GM12874 (cell line): ENCODE measurements around the gene CHCHD5.

Experiments used
- CTCF ChIP-seq: IDR thresholded peaks from 2 replicates; pipeline ENCODE4 v1.5.1; 2011; ENCODE audit warnings: low read depth, mild to moderate bottlenecking, control low read depth, low read length, moderate library complexity; ENCODE audit not compliant: insufficient read depth

CHCHD5 gene

GRCh38 chr2:112622528-112622849 lies 38.1 kb downstream of the CHCHD5 start:
- TF ChIP-seq CTCF, result no peak

- TF ChIP-seq CTCF, result no peak
Measured at GRCh38 chr2:112623913-112624777, 39.7 kb downstream of the CHCHD5 start.

GRCh38 chr2:112625474-112626114 lies 41.2 kb downstream of the CHCHD5 start:
- TF ChIP-seq CTCF, result no peak

DNA sequence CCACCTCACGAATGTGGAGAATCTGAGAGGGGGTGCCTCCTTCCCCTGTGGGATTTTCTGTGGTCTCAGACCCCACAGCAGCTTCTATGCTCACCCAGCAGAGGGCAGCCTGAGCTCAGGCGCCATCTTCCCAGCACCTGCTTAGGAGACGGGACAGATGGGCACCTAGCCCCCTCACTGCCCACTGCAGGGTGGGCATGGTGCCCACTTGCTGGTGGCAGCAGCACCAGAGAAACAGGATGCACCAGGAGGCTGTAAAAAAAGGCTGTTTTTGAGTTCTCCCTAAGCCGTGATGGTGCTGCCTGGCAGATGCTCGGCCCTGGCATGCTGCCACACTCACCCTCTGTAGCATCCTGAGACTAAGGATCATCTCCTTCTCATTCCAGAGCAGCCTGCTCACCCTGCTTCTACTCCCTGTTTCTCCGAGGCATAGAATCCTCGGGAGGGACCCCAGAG lies 42.2 kb downstream of the CHCHD5 start:
- TF ChIP-seq CTCF, result peak; percentile 95

GRCh38 chr2:112627060-112628040 lies 42.9 kb downstream of the CHCHD5 start:
- TF ChIP-seq CTCF, result no peak

DNA sequence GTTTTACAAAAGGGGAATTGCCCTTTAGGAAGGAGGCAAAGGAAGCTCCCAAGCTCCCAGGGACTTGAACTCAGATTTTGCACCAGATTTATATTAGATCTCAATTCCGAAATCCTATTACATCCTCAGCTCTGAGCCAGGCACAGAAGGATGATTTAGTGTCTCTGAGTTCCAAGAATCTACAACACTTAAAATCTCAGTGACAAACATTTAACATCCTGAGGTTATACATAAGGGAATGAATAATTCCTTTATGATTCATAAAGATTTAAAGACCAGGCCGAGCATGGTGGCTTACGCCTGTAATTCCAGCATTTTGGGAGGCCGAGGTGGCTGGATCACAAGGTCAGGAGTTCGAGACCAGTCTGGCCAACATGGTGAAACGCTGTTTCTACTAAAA lies 44.8 kb downstream of the CHCHD5 start:
- TF ChIP-seq CTCF, result no peak

DNA sequence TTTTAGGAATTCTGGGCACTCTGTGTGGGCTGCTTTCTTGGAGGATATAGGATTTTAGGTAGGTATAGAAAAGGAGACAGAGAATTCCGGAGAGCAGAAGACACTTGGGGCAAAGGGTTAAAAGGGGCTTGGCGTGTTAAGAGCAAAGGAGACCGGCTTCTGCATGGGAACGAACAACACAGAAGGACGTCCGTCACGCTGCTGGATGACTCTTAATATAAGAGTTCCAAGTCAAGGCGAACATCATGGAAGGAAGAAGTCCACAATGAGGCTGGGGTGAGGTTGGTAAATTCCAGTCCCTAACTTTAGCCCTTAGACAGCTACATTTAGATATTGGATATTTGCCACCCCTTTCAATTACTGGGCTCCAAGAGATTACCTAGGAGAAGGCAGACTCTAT lies 45.4 kb downstream of the CHCHD5 start:
- TF ChIP-seq CTCF, result no peak
